ENCODE measurements around the gene TRIML2. TPM values are rescaled to one million over a fixed set of nuclear protein-coding genes. Genes with fewer than 3 reads are reported as not detected.

The TRIML2 gene
- total RNA-seq, 1 experiment from 2014 or later = 102 TPM

- H3K23ac ChIP-seq (ENCODE audit: insufficient read length, low read depth, low read length) = no peak overlapping the region
- no peak overlapping the region for H4K5ac ChIP-seq (ENCODE audit: insufficient read length, low read depth, low read length)
- Mint-ChIP-seq H3K36me3 (ENCODE audit: insufficient read depth in 1 of 3, low read depth in 3 of 3) (peaks cover 0 to 2% (median 0%) of the 10 kb centered on the region in 3 experiments; a peak in 2 of 7 replicates), H3K4me1 (peaks cover 45 to 55% of the 10 kb centered on the region in 2 experiments), H3K27ac (peak overlapping the region; percentile 54 to 94 (median 70); a peak in 6 of 7 replicates), H3K9me3 (0 out of 5 replicates have a peak, but pooled peaks cover 0 to 1% of the 10 kb centered on the region in 2 experiments), H3K4me3 (peak overlapping the region in 1 of 2 experiments; percentile 16; a peak in 2 of 5 replicates), H3K27me3 (ENCODE audit: low read depth) (no peaks in the 10 kb centered on the region)
- H4K8ac ChIP-seq (replicated peaks; ENCODE audit: insufficient read length, low read depth, low read length) = no peak overlapping the region
- H2BK15ac ChIP-seq (ENCODE audit: low read depth, low read length) = no peak overlapping the region
- no peak overlapping the region for H2BK20ac ChIP-seq (ENCODE audit: low read depth, low read length, poor library complexity, severe bottlenecking)
- no peak overlapping the region for H2BK5ac ChIP-seq (ENCODE audit: insufficient read length, low read length)
- no peak overlapping the region for H2AK5ac ChIP-seq (ENCODE audit: insufficient read length, low read length)
- no peaks in the 10 kb centered on the region for H3K9me3 ChIP-seq (ENCODE audit: control insufficient read depth, low read depth, low read length)
- peak overlapping the region; percentile 20 for H3K4me2 ChIP-seq (ENCODE audit: insufficient read depth, insufficient read length, low read length)
- peak overlapping the region; percentile 11 for H3K27ac ChIP-seq (ENCODE audit: insufficient read length, low read depth, low read length)
- no peak overlapping the region for H2BK120ac ChIP-seq (ENCODE audit: low read depth, low read length, poor library complexity, severe bottlenecking)
- no peak overlapping the region for H2BK12ac ChIP-seq (ENCODE audit: insufficient read length, low read depth, low read length)
- H4K20me1 ChIP-seq (ENCODE audit: control insufficient read depth, insufficient read depth, insufficient read length) = no peaks in the 10 kb centered on the region
- H3K79me2 ChIP-seq (ENCODE audit: insufficient read depth, low read length) = no peaks in the 10 kb centered on the region
- H3K18ac ChIP-seq (ENCODE audit: insufficient read length, low read depth, low read length) = no peak overlapping the region
- TF ChIP-seq, protein P1, sequence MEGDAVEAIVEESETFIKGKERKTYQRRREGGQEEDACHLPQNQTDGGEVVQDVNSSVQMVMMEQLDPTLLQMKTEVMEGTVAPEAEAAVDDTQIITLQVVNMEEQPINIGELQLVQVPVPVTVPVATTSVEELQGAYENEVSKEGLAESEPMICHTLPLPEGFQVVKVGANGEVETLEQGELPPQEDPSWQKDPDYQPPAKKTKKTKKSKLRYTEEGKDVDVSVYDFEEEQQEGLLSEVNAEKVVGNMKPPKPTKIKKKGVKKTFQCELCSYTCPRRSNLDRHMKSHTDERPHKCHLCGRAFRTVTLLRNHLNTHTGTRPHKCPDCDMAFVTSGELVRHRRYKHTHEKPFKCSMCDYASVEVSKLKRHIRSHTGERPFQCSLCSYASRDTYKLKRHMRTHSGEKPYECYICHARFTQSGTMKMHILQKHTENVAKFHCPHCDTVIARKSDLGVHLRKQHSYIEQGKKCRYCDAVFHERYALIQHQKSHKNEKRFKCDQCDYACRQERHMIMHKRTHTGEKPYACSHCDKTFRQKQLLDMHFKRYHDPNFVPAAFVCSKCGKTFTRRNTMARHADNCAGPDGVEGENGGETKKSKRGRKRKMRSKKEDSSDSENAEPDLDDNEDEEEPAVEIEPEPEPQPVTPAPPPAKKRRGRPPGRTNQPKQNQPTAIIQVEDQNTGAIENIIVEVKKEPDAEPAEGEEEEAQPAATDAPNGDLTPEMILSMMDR (conservative IDR thresholded peaks at IDR 0.05) = no peak
- no peaks in the 10 kb centered on the region for H3K27me3 ChIP-seq (ENCODE audit: insufficient read depth, low read length)
- no peaks in the 10 kb centered on the region for H3K23me2 ChIP-seq (ENCODE audit: insufficient read length, low read depth, low read length, poor library complexity, severe bottlenecking)
- H3K56ac ChIP-seq (ENCODE audit: insufficient read length, low read depth, low read length) = no peak overlapping the region
- peaks cover 9% of the 10 kb centered on the region; the same call in 1 of the 2 replicates for H3K4me1 ChIP-seq (ENCODE audit: insufficient read depth, low read length)
- no peak for DNase-seq
- no peak overlapping the region for H2AFZ ChIP-seq (ENCODE audit: low read length)
- H3T11ph ChIP-seq (ENCODE audit: low read length) = no peak overlapping the region
- no peak overlapping the region for H3K4ac ChIP-seq (ENCODE audit: low read depth, low read length)
- H3K9ac ChIP-seq (ENCODE audit: extremely low read depth, insufficient read length, low read length) = no peak overlapping the region
- H4K91ac ChIP-seq (ENCODE audit: insufficient read length, low read depth, low read length) = no peak overlapping the region
- WGBS (ENCODE audit: extremely low coverage, insufficient read length, low lambda C conversion rate) = no CpG with 5 or more reads among the region's 13 CpGs
- no peak overlapping the region for H3K14ac ChIP-seq (ENCODE audit: insufficient read depth, low read length)
- no peaks in the 10 kb centered on the region for H3K79me1 ChIP-seq (ENCODE audit: insufficient read depth, low read depth, low read length, poor library complexity, severe bottlenecking)
Observed at GRCh38 chr4:188121530-188121929, 12.1 kb upstream of the TRIML2 start.
